Measurements from ENCODE around the gene CEP152.

The CEP152 gene

GRCh38 chr15:48719668-48720067 is 91.2 kb downstream of the CEP152 start:
- no peak overlapping the region for H3K4me3 ChIP-seq (ENCODE audit: insufficient read depth, low read depth, low read length, poor library complexity, severe bottlenecking)
- H3K9me3 ChIP-seq (ENCODE audit: control insufficient read depth, low read length) = no peaks in the 10 kb centered on the region
- no peaks in the 10 kb centered on the region for H3K27me3 ChIP-seq (replicated peaks; ENCODE audit: control insufficient read depth, insufficient read depth, low read length, poor library complexity, severe bottlenecking)
- H3K27ac ChIP-seq (ENCODE audit: insufficient read depth, low read length, poor library complexity, severe bottlenecking) = no peak overlapping the region
- no peaks in the 10 kb centered on the region for H3K4me1 ChIP-seq (ENCODE audit: control insufficient read depth, insufficient read depth, low read length, poor library complexity, severe bottlenecking)
- no peak for DNase-seq
- H3K36me3 ChIP-seq (ENCODE audit: control insufficient read depth, insufficient read depth, low read length) = no peaks in the 10 kb centered on the region

- no peak for DNase-seq
- Histone ChIP-seq H3K9me3 (ENCODE audit: control insufficient read depth, low read length) (no peaks in the 10 kb centered on the region), H3K4me3 (ENCODE audit: insufficient read depth, low read depth, low read length, poor library complexity, severe bottlenecking) (no peak overlapping the region), H3K27ac (ENCODE audit: insufficient read depth, low read length, poor library complexity, severe bottlenecking) (no peak overlapping the region), H3K27me3 (replicated peaks; ENCODE audit: control insufficient read depth, insufficient read depth, low read length, poor library complexity, severe bottlenecking) (no peaks in the 10 kb centered on the region), H3K36me3 (ENCODE audit: control insufficient read depth, insufficient read depth, low read length) (no peaks in the 10 kb centered on the region), H3K4me1 (ENCODE audit: control insufficient read depth, insufficient read depth, low read length, poor library complexity, severe bottlenecking) (no peaks in the 10 kb centered on the region)
Measured at GRCh38 chr15:48718646-48719045, 92.2 kb downstream of the CEP152 start.

- Histone ChIP-seq H3K4me1 (ENCODE audit: control insufficient read depth, insufficient read depth, low read length, poor library complexity, severe bottlenecking) (no peaks in the 10 kb centered on the region), H3K9me3 (ENCODE audit: control insufficient read depth, low read length) (no peaks in the 10 kb centered on the region), H3K36me3 (ENCODE audit: control insufficient read depth, insufficient read depth, low read length) (no peaks in the 10 kb centered on the region), H3K27ac (ENCODE audit: insufficient read depth, low read length, poor library complexity, severe bottlenecking) (no peak overlapping the region), H3K4me3 (ENCODE audit: insufficient read depth, low read depth, low read length, poor library complexity, severe bottlenecking) (no peak overlapping the region), H3K27me3 (replicated peaks; ENCODE audit: control insufficient read depth, insufficient read depth, low read length, poor library complexity, severe bottlenecking) (no peaks in the 10 kb centered on the region)
- DNase-seq = no peak
Measured at GRCh38 chr15:48717458-48717857, 93.4 kb downstream of the CEP152 start.

- Histone ChIP-seq H3K4me3 (ENCODE audit: insufficient read depth, low read depth, low read length, poor library complexity, severe bottlenecking) (no peak overlapping the region), H3K27me3 (replicated peaks; ENCODE audit: control insufficient read depth, insufficient read depth, low read length, poor library complexity, severe bottlenecking) (no peaks in the 10 kb centered on the region), H3K9me3 (ENCODE audit: control insufficient read depth, low read length) (no peaks in the 10 kb centered on the region), H3K36me3 (ENCODE audit: control insufficient read depth, insufficient read depth, low read length) (no peaks in the 10 kb centered on the region), H3K4me1 (ENCODE audit: control insufficient read depth, insufficient read depth, low read length, poor library complexity, severe bottlenecking) (no peaks in the 10 kb centered on the region), H3K27ac (ENCODE audit: insufficient read depth, low read length, poor library complexity, severe bottlenecking) (no peak overlapping the region)
- DNase-seq = no peak
Measured at GRCh38 chr15:48712546-48712945, 98.3 kb downstream of the CEP152 start.

GRCh38 chr15:48710952-48711495 is 99.8 kb downstream of the CEP152 start:
- Histone ChIP-seq H3K36me3 (ENCODE audit: control insufficient read depth, insufficient read depth, low read length) (no peaks in the 10 kb centered on the region), H3K4me1 (ENCODE audit: control insufficient read depth, insufficient read depth, low read length, poor library complexity, severe bottlenecking) (no peaks in the 10 kb centered on the region), H3K9me3 (ENCODE audit: control insufficient read depth, low read length) (no peaks in the 10 kb centered on the region), H3K27me3 (replicated peaks; ENCODE audit: control insufficient read depth, insufficient read depth, low read length, poor library complexity, severe bottlenecking) (no peaks in the 10 kb centered on the region), H3K27ac (ENCODE audit: insufficient read depth, low read length, poor library complexity, severe bottlenecking) (no peak overlapping the region), H3K4me3 (ENCODE audit: insufficient read depth, low read depth, low read length, poor library complexity, severe bottlenecking) (no peak overlapping the region)
- DNase-seq = no peak

- Histone ChIP-seq H3K27me3 (replicated peaks; ENCODE audit: control insufficient read depth, insufficient read depth, low read length, poor library complexity, severe bottlenecking) (no peaks in the 10 kb centered on the region), H3K4me3 (ENCODE audit: insufficient read depth, low read depth, low read length, poor library complexity, severe bottlenecking) (no peak overlapping the region), H3K36me3 (ENCODE audit: control insufficient read depth, insufficient read depth, low read length) (no peaks in the 10 kb centered on the region), H3K27ac (ENCODE audit: insufficient read depth, low read length, poor library complexity, severe bottlenecking) (no peak overlapping the region), H3K9me3 (ENCODE audit: control insufficient read depth, low read length) (no peaks in the 10 kb centered on the region), H3K4me1 (ENCODE audit: control insufficient read depth, insufficient read depth, low read length, poor library complexity, severe bottlenecking) (no peaks in the 10 kb centered on the region)
- DNase-seq = no peak
Measured at GRCh38 chr15:48708641-48709040, 102.2 kb downstream of the CEP152 start.

GRCh38 chr15:48705381-48705780 is 105.5 kb downstream of the CEP152 start:
- no peak for DNase-seq
- H3K4me1 ChIP-seq (ENCODE audit: control insufficient read depth, insufficient read depth, low read length, poor library complexity, severe bottlenecking) = no peaks in the 10 kb centered on the region
- H3K27me3 ChIP-seq (replicated peaks; ENCODE audit: control insufficient read depth, insufficient read depth, low read length, poor library complexity, severe bottlenecking) = no peaks in the 10 kb centered on the region
- H3K36me3 ChIP-seq (ENCODE audit: control insufficient read depth, insufficient read depth, low read length) = no peaks in the 10 kb centered on the region
- H3K4me3 ChIP-seq (ENCODE audit: insufficient read depth, low read depth, low read length, poor library complexity, severe bottlenecking) = no peak overlapping the region
- H3K9me3 ChIP-seq (ENCODE audit: control insufficient read depth, low read length) = no peaks in the 10 kb centered on the region
- no peak overlapping the region for H3K27ac ChIP-seq (ENCODE audit: insufficient read depth, low read length, poor library complexity, severe bottlenecking)

GRCh38 chr15:48703544-48703943 is 107.3 kb downstream of the CEP152 start:
- Histone ChIP-seq H3K36me3 (ENCODE audit: control insufficient read depth, insufficient read depth, low read length) (no peaks in the 10 kb centered on the region), H3K27ac (ENCODE audit: insufficient read depth, low read length, poor library complexity, severe bottlenecking) (no peak overlapping the region), H3K4me3 (ENCODE audit: insufficient read depth, low read depth, low read length, poor library complexity, severe bottlenecking) (no peak overlapping the region), H3K4me1 (ENCODE audit: control insufficient read depth, insufficient read depth, low read length, poor library complexity, severe bottlenecking) (no peaks in the 10 kb centered on the region), H3K27me3 (replicated peaks; ENCODE audit: control insufficient read depth, insufficient read depth, low read length, poor library complexity, severe bottlenecking) (no peaks in the 10 kb centered on the region), H3K9me3 (ENCODE audit: control insufficient read depth, low read length) (no peaks in the 10 kb centered on the region)
- no peak for DNase-seq

- DNase-seq = no peak
- Histone ChIP-seq H3K27ac (ENCODE audit: insufficient read depth, low read length, poor library complexity, severe bottlenecking) (no peak overlapping the region), H3K9me3 (ENCODE audit: control insufficient read depth, low read length) (no peaks in the 10 kb centered on the region)
Measured at GRCh38 chr15:48702569-48703236, 108.2 kb downstream of the CEP152 start.

GRCh38 chr15:48696627-48697312 is 114.1 kb downstream of the CEP152 start:
- Histone ChIP-seq H3K4me3 (ENCODE audit: insufficient read depth, low read depth, low read length, poor library complexity, severe bottlenecking) (no peak overlapping the region), H3K9me3 (ENCODE audit: control insufficient read depth, low read length) (no peaks in the 10 kb centered on the region), H3K4me1 (ENCODE audit: control insufficient read depth, insufficient read depth, low read length, poor library complexity, severe bottlenecking) (no peaks in the 10 kb centered on the region), H3K27me3 (replicated peaks; ENCODE audit: control insufficient read depth, insufficient read depth, low read length, poor library complexity, severe bottlenecking) (no peaks in the 10 kb centered on the region), H3K27ac (ENCODE audit: insufficient read depth, low read length, poor library complexity, severe bottlenecking) (no peak overlapping the region), H3K36me3 (ENCODE audit: control insufficient read depth, insufficient read depth, low read length) (no peaks in the 10 kb centered on the region)
- no peak for DNase-seq

More at GRCh38 chr15:48702569-48703236, 108.2 kb downstream of the CEP152 start:
- H3K4me1 ChIP-seq (ENCODE audit: control insufficient read depth, insufficient read depth, low read length, poor library complexity, severe bottlenecking) = no peaks in the 10 kb centered on the region
- H3K4me3 ChIP-seq (ENCODE audit: insufficient read depth, low read depth, low read length, poor library complexity, severe bottlenecking) = no peak overlapping the region
- H3K27me3 ChIP-seq (replicated peaks; ENCODE audit: control insufficient read depth, insufficient read depth, low read length, poor library complexity, severe bottlenecking) = no peaks in the 10 kb centered on the region
- H3K36me3 ChIP-seq (ENCODE audit: control insufficient read depth, insufficient read depth, low read length) = no peaks in the 10 kb centered on the region
